Loucy (cell line): ENCODE measurements around the gene SMARCD3.

Source experiments
- H2AFZ ChIP-seq: fragments of 200-600 bp; sonication (generic); 2 replicates; pipeline ENCODE4 v1.6.0; 2016; ENCODE audit warnings: antibody characterized with exemption, mild to moderate bottlenecking, low read length, moderate library complexity
- H3F3A ChIP-seq: fragments of 200-600 bp; 2 replicates; pipeline ENCODE4 v1.6.0; 2016; ENCODE audit warnings: antibody characterized with exemption, low read depth, mild to moderate bottlenecking
- H3K27me3 ChIP-seq: fragments of 200-600 bp; sonication (generic); 2 replicates; pipeline ENCODE4 v1.6.1; 2014; ENCODE audit warnings: low read length, mild to moderate bottlenecking; ENCODE audit not compliant: insufficient read depth, poor library complexity, severe bottlenecking
- H3K36me3 ChIP-seq: fragments of 200-600 bp; sonication (generic); 2 replicates; pipeline ENCODE4 v1.6.1; 2016; ENCODE audit warnings: low read length; ENCODE audit not compliant: insufficient read depth
- H3K4me1 ChIP-seq: fragments of 200-600 bp; sonication (generic); 2 replicates; pipeline ENCODE4 v1.5.1; 2014; ENCODE audit warnings: low read length, mild to moderate bottlenecking; ENCODE audit not compliant: insufficient read depth, poor library complexity, severe bottlenecking
- H3K4me2 ChIP-seq: fragments of 200-600 bp; sonication (generic); 2 replicates; pipeline ENCODE4 v1.6.0; 2014; ENCODE audit warnings: antibody characterized with exemption, low read length, low read depth, mild to moderate bottlenecking; ENCODE audit not compliant: poor library complexity, severe bottlenecking
- H3K4me3 ChIP-seq: fragments of 200-600 bp; sonication (generic); 2 replicates; pipeline ENCODE4 v1.5.1; 2014; ENCODE audit warnings: low read length, mild to moderate bottlenecking, mixed read lengths; ENCODE audit not compliant: poor library complexity, severe bottlenecking
- H3K79me2 ChIP-seq: fragments of 200-600 bp; sonication (generic); 2 replicates; pipeline ENCODE4 v1.6.1; 2014; ENCODE audit warnings: low read length; ENCODE audit not compliant: insufficient read depth
- H3K9ac ChIP-seq: fragments of 200-600 bp; sonication (generic); 2 replicates; pipeline ENCODE4 v1.6.0; 2014; ENCODE audit warnings: mild to moderate bottlenecking, low read depth, low read length, moderate library complexity; ENCODE audit not compliant: poor library complexity, severe bottlenecking
- H3K9me2 ChIP-seq: fragments of 200-600 bp; sonication (generic); replicated peaks from 2 replicates; pipeline ENCODE4 v1.6.1; 2016; ENCODE audit warnings: low read depth, low read length, mixed read lengths
- H3K9me3 ChIP-seq: fragments of 200-600 bp; sonication (generic); 2 replicates; pipeline ENCODE4 v1.6.1; 2014; ENCODE audit warnings: mild to moderate bottlenecking, antibody characterized with exemption, low read length, low read depth; ENCODE audit not compliant: insufficient read depth
- H4K20me1 ChIP-seq: fragments of 200-600 bp; sonication (generic); 2 replicates; pipeline ENCODE4 v1.6.0; 2014; ENCODE audit warnings: antibody characterized with exemption, low read length, mild to moderate bottlenecking; ENCODE audit not compliant: insufficient read depth, poor library complexity, severe bottlenecking
- EZH2phosphoT487 ChIP-seq: fragments of 200-600 bp; IDR thresholded peaks from 2 replicates; pipeline ENCODE4 v1.6.1; 2018; ENCODE audit warnings: antibody characterized with exemption, mild to moderate bottlenecking, moderate library complexity, borderline replicate concordance
- TF ChIP-seq, protein P1 (sequence below): fragments of 200-600 bp; sonication (generic); conservative IDR thresholded peaks from 2 replicates; pipeline ENCODE4 v1.5.1; 2014; ENCODE audit warnings: mild to moderate bottlenecking, antibody characterized with exemption, low read length

The SMARCD3 gene

DNA sequence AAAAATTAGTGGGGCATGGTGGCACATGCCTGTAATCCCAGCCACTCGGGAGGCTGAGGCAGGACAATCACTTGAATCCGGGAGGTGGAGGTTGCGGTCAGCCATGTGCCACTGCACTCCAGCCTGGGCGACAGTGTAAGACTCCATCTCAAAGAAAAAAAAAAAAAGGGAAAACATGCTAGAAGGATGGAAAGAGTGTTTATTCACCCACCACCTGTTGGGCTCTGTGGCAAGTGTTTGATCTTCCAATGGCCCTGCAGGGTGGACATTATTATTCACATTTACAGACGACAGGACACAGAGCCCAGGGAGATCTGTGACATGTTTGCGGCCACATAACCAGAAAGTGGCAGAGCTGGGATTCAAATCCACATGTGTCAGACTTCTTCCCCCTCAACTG is 33.2 kb upstream of the SMARCD3 start:
- no peaks in the 10 kb centered on the region for H4K20me1 ChIP-seq
- H3K9me2 ChIP-seq, result no peaks in the 10 kb centered on the region
- H3K4me2 ChIP-seq, result no peak overlapping the region
- H3K9me3 ChIP-seq, result no peaks in the 10 kb centered on the region
- H3K79me2 ChIP-seq, result no peaks in the 10 kb centered on the region
- no peaks in the 10 kb centered on the region for H3K4me1 ChIP-seq
- H2AFZ ChIP-seq, result no peak overlapping the region
- no peaks in the 10 kb centered on the region for H3F3A ChIP-seq
- H3K4me3 ChIP-seq, result no peak overlapping the region
- no peaks in the 10 kb centered on the region for H3K36me3 ChIP-seq
- TF ChIP-seq EZH2phosphoT487, result no peak
- TF ChIP-seq, protein P1, sequence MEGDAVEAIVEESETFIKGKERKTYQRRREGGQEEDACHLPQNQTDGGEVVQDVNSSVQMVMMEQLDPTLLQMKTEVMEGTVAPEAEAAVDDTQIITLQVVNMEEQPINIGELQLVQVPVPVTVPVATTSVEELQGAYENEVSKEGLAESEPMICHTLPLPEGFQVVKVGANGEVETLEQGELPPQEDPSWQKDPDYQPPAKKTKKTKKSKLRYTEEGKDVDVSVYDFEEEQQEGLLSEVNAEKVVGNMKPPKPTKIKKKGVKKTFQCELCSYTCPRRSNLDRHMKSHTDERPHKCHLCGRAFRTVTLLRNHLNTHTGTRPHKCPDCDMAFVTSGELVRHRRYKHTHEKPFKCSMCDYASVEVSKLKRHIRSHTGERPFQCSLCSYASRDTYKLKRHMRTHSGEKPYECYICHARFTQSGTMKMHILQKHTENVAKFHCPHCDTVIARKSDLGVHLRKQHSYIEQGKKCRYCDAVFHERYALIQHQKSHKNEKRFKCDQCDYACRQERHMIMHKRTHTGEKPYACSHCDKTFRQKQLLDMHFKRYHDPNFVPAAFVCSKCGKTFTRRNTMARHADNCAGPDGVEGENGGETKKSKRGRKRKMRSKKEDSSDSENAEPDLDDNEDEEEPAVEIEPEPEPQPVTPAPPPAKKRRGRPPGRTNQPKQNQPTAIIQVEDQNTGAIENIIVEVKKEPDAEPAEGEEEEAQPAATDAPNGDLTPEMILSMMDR, result no peak
- H3K9ac ChIP-seq, result no peak overlapping the region
- H3K27me3 ChIP-seq, result no peaks in the 10 kb centered on the region

DNA sequence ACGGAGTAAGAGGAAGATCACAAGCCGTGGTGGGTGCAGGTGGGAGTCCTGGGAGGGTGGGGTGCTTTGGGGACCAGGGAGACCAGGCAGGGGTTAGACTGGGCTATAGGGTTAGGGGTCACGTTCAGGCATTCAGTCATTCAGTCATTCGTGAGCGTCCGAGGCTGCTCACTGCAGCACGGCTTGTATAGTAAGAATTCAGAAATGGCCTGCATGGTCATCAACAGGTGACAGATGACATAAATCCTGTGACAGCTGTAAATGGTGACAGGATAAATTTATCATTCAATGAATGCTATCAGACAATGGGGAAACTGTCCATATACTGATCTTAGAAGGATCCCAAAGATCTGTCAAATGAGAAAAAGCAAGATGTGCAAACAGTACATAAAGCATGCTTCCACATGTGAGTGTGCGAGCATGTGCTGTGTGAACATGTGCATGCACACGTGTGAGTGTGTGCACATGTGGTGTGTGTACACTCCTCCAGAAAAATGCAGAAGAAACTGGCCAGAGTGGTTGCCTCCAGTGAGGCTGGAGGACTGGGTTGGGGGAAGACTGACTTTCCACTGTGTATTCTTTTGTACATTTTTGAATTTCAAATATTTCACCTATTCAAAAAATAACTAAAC is 32.0 kb upstream of the SMARCD3 start:
- no peaks in the 10 kb centered on the region for H3F3A ChIP-seq
- no peak overlapping the region for H2AFZ ChIP-seq
- H3K79me2 ChIP-seq, result no peaks in the 10 kb centered on the region
- H3K4me2 ChIP-seq, result no peak overlapping the region
- no peak overlapping the region for H3K9ac ChIP-seq
- H4K20me1 ChIP-seq, result no peaks in the 10 kb centered on the region
- H3K4me1 ChIP-seq, result peaks cover 6% of the 10 kb centered on the region
- no peaks in the 10 kb centered on the region for H3K9me3 ChIP-seq
- no peaks in the 10 kb centered on the region for H3K36me3 ChIP-seq
- H3K27me3 ChIP-seq, result no peaks in the 10 kb centered on the region
- no peaks in the 10 kb centered on the region for H3K9me2 ChIP-seq
- TF ChIP-seq, protein P1, result no peak
- no peak for TF ChIP-seq EZH2phosphoT487
- no peak overlapping the region for H3K4me3 ChIP-seq

- Histone ChIP-seq H3F3A (no peaks in the 10 kb centered on the region), H2AFZ (no peak overlapping the region), H3K9me2 (no peaks in the 10 kb centered on the region), H3K9me3 (no peaks in the 10 kb centered on the region), H3K27me3 (no peaks in the 10 kb centered on the region), H3K4me2 (no peak overlapping the region), H4K20me1 (no peaks in the 10 kb centered on the region), H3K4me3 (no peak overlapping the region), H3K36me3 (no peaks in the 10 kb centered on the region), H3K4me1 (peaks cover 6% of the 10 kb centered on the region), H3K9ac (no peak overlapping the region), H3K79me2 (no peaks in the 10 kb centered on the region)
- no peak for TF ChIP-seq EZH2phosphoT487
- TF ChIP-seq, protein P1, result no peak
Observed at GRCh38 chr7:151279868-151280267, 31.4 kb upstream of the SMARCD3 start.
